OCI-LY1 (cell line): Measurements from ENCODE around the gene SRSF5.

Source experiments
- H2AFZ ChIP-seq: fragments of 200-600 bp; sonication (generic), shearing (Covaris generic); 2 replicates; pipeline ENCODE4 v1.6.0; 2014; ENCODE audit warnings: antibody characterized with exemption, mild to moderate bottlenecking, low read length
- H3F3A ChIP-seq: fragments of 200-600 bp; sonication (generic), shearing (Covaris generic); 2 replicates; pipeline ENCODE4 v1.6.0; 2014; ENCODE audit warnings: mild to moderate bottlenecking, antibody characterized with exemption, low read length, moderate library complexity; ENCODE audit not compliant: insufficient read depth
- H3K27ac ChIP-seq: fragments of 200-600 bp; sonication (generic); 2 replicates; pipeline ENCODE4 v1.5.1; 2014; ENCODE audit warnings: low read length, mixed run types, mild to moderate bottlenecking, low read depth; ENCODE audit not compliant: poor library complexity, severe bottlenecking
- H3K27me3 ChIP-seq: fragments of 200-600 bp; sonication (generic); 2 replicates; pipeline ENCODE4 v1.6.0; 2014; ENCODE audit warnings: antibody characterized with exemption, mild to moderate bottlenecking, low read length, moderate library complexity; ENCODE audit not compliant: insufficient read depth
- H3K36me3 ChIP-seq: fragments of 200-600 bp; sonication (generic); 2 replicates; pipeline ENCODE4 v1.6.1; 2014; ENCODE audit warnings: mild to moderate bottlenecking, antibody characterized with exemption, low read length, moderate library complexity, mixed read lengths; ENCODE audit not compliant: insufficient read depth
- H3K4me1 ChIP-seq: fragments of 200-600 bp; sonication (generic); 2 replicates; pipeline ENCODE4 v1.5.1; 2014; ENCODE audit warnings: mild to moderate bottlenecking, low read length, moderate library complexity; ENCODE audit not compliant: insufficient read depth, severe bottlenecking
- H3K4me2 ChIP-seq: fragments of 200-600 bp; sonication (generic), shearing (Covaris generic); 2 replicates; pipeline ENCODE4 v1.6.1; 2014; ENCODE audit warnings: low read length
- H3K4me3 ChIP-seq: fragments of 200-600 bp; sonication (generic); 2 replicates; pipeline ENCODE4 v1.5.1; 2014; ENCODE audit warnings: low read length, low read depth, mild to moderate bottlenecking, mixed read lengths; ENCODE audit not compliant: poor library complexity, severe bottlenecking
- H3K79me2 ChIP-seq: fragments of 200-600 bp; shearing (Covaris generic); 2 replicates; pipeline ENCODE4 v1.6.1; 2016; ENCODE audit warnings: mixed run types, low read length, mixed read lengths; ENCODE audit not compliant: insufficient read depth
- H3K9ac ChIP-seq: fragments of 200-600 bp; sonication (generic), shearing (Covaris generic); 2 replicates; pipeline ENCODE4 v1.6.1; 2014; ENCODE audit warnings: mild to moderate bottlenecking, low read length, mixed read lengths
- H3K9me2 ChIP-seq: fragments of 200-600 bp; sonication (generic), shearing (Covaris generic); 2 replicates; pipeline ENCODE4 v1.6.1; 2014; ENCODE audit warnings: low read depth, mild to moderate bottlenecking, low read length, mixed read lengths
- H3K9me3 ChIP-seq: fragments of 200-600 bp; shearing (Covaris generic); 2 replicates; pipeline ENCODE4 v1.6.1; 2014; ENCODE audit warnings: low read length, mixed read lengths
- H4K20me1 ChIP-seq: fragments of 200-600 bp; sonication (generic), shearing (Covaris generic); 2 replicates; pipeline ENCODE4 v1.6.0; 2016; ENCODE audit warnings: mild to moderate bottlenecking, low read length; ENCODE audit not compliant: insufficient read depth
- EZH2 ChIP-seq: fragments of 200-600 bp; sonication (generic), shearing (Covaris generic); IDR thresholded peaks from 2 replicates; pipeline ENCODE4 v1.8.0; 2017; ENCODE audit warnings: borderline replicate concordance, mixed run types, mild to moderate bottlenecking, antibody characterized with exemption, low read length, moderate library complexity, mixed read lengths
- TF ChIP-seq, protein P1 (sequence below): fragments of 200-600 bp; sonication (generic), shearing (Covaris generic); IDR thresholded peaks from 2 replicates; pipeline ENCODE4 v1.5.1; 2017; ENCODE audit warnings: mild to moderate bottlenecking, antibody characterized with exemption, low read length, moderate library complexity, mixed read lengths

The SRSF5 gene

DNA sequence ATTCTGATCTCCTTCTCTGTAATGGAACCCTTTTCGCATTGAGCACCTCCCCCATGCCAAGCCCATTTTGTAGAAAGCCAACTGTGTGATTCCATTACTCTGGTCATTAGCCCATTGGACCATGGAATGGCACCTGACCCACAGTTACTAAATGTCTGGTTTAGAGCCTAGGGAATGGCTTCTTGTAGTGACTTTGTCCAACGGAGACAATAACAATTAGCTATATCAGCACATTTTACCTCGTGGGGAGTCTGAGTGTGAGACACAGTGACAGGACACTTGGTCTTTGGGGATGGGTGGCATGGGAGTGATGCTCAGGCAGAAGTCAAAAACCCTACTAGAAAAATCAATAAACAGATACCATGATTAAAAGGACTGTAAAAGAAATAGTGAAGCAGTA, 19.7 kb downstream of the SRSF5 start:
- no peak for TF ChIP-seq EZH2
- TF ChIP-seq, protein P1, sequence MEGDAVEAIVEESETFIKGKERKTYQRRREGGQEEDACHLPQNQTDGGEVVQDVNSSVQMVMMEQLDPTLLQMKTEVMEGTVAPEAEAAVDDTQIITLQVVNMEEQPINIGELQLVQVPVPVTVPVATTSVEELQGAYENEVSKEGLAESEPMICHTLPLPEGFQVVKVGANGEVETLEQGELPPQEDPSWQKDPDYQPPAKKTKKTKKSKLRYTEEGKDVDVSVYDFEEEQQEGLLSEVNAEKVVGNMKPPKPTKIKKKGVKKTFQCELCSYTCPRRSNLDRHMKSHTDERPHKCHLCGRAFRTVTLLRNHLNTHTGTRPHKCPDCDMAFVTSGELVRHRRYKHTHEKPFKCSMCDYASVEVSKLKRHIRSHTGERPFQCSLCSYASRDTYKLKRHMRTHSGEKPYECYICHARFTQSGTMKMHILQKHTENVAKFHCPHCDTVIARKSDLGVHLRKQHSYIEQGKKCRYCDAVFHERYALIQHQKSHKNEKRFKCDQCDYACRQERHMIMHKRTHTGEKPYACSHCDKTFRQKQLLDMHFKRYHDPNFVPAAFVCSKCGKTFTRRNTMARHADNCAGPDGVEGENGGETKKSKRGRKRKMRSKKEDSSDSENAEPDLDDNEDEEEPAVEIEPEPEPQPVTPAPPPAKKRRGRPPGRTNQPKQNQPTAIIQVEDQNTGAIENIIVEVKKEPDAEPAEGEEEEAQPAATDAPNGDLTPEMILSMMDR = no peak
- no peaks in the 10 kb centered on the region for H3K79me2 ChIP-seq
- no peaks in the 10 kb centered on the region for H3K27me3 ChIP-seq
- no peaks in the 10 kb centered on the region for H3K4me1 ChIP-seq
- no peaks in the 10 kb centered on the region for H3K36me3 ChIP-seq
- no peaks in the 10 kb centered on the region for H3K9me3 ChIP-seq
- no peaks in the 10 kb centered on the region for H3F3A ChIP-seq
- no peak overlapping the region for H3K4me3 ChIP-seq
- H3K4me2 ChIP-seq = no peak overlapping the region
- H3K9ac ChIP-seq = no peak overlapping the region
- H3K9me2 ChIP-seq = no peaks in the 10 kb centered on the region
- no peaks in the 10 kb centered on the region for H4K20me1 ChIP-seq
- no peak overlapping the region for H3K27ac ChIP-seq
- H2AFZ ChIP-seq = no peak overlapping the region

DNA sequence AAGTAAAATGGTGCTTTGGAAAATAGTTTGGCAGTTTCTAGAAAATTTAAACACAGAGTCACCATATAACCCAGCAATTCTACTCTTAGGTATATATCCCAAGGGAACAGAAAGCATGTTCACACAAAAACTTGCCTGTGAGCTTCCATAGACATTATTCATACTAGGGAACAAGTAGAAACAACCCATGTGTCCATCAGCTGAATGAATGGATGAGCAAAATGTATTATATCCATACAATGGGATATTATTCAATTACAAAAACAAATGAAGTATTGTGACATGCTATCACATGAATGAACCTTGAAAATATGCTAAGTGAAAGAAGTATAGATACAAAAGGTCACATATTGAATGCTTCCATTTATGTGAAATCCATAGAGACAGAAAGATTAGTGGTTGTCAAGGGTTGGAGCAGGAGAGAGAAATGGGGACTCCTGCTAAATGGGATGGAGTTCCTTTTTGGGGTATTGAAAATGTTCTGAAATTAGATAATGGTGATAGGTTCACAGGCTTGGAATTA, 22.2 kb downstream of the SRSF5 start:
- Histone ChIP-seq H3K9me3 (no peaks in the 10 kb centered on the region), H3K9ac (no peak overlapping the region), H3F3A (no peaks in the 10 kb centered on the region), H3K4me3 (no peak overlapping the region), H2AFZ (no peak overlapping the region), H3K36me3 (no peaks in the 10 kb centered on the region), H3K4me2 (no peak overlapping the region), H4K20me1 (no peaks in the 10 kb centered on the region), H3K79me2 (no peaks in the 10 kb centered on the region), H3K27ac (no peak overlapping the region), H3K4me1 (no peaks in the 10 kb centered on the region), H3K27me3 (no peaks in the 10 kb centered on the region), H3K9me2 (no peaks in the 10 kb centered on the region)
- TF ChIP-seq, protein P1 = no peak
- TF ChIP-seq EZH2 = no peak

DNA sequence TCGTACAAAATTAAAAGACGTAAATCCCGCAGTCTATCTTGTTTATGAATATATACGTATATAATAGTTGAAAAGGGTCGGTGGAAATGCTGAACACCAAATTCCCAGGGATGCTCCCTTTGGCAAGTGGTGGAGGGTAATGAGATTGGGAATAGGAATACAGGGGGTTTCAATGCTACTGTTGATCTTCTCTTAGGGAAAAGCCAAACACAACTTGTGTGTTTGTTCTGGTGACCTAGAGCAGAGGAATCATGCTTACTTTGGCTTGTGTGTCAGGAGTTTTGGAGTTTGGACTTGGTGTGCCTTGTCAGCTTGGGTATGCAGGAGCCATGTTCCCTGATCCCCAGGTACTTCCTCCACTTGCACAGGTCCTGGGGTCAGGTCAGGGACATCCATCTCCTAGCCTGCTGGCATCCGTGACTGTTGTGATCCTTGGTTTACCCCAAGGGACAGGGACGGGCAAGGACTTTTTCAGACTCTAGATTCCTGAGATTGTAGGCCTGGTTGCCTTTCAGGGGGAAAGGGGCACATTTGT, 26.0 kb downstream of the SRSF5 start:
- H3K4me2 ChIP-seq = no peak overlapping the region
- H3K9ac ChIP-seq = no peak overlapping the region
- H3K36me3 ChIP-seq = no peaks in the 10 kb centered on the region
- H3K4me1 ChIP-seq = no peaks in the 10 kb centered on the region
- H3F3A ChIP-seq = no peaks in the 10 kb centered on the region
- no peak overlapping the region for H2AFZ ChIP-seq
- H3K9me2 ChIP-seq = no peaks in the 10 kb centered on the region
- no peak overlapping the region for H3K27ac ChIP-seq
- no peaks in the 10 kb centered on the region for H3K79me2 ChIP-seq
- no peaks in the 10 kb centered on the region for H3K9me3 ChIP-seq
- TF ChIP-seq, protein P1 = no peak
- no peak for TF ChIP-seq EZH2
- H4K20me1 ChIP-seq = no peaks in the 10 kb centered on the region
- H3K27me3 ChIP-seq = no peaks in the 10 kb centered on the region; the same call in 1 of the 2 replicates
- H3K4me3 ChIP-seq = no peak overlapping the region
